COLO829 (cell line): ENCODE data around the gene NOL9.
A peak's percentile ranks its signal among the peaks of the same experiment; 100 is the strongest.

ENCODE experiments used
- DNase-seq: peaks from one replicate; pipeline ENCODE4 v3.0.0; 2012; ENCODE audit warnings: low spot score

The NOL9 gene

DNA sequence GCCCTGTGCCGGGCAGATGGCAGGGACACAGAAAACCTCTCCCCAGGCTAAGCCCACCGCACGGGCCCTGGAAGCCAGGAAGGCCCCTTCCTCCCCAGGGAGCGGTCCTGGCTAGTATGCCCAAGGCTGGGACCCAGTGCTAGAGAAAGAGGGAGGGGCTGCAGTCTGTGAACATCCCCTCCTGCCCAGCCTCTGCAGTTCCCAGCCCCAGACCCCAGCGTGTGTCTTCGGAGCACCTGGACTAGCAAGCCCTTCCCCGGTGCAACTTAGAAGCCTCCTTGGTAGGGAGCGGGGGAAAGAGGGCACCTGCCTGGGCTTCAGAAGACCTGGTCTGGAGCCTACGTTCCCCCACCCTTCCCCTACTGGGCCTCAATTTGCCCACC lies 64.9 kb downstream of the NOL9 start:
- no peak for DNase-seq

DNA sequence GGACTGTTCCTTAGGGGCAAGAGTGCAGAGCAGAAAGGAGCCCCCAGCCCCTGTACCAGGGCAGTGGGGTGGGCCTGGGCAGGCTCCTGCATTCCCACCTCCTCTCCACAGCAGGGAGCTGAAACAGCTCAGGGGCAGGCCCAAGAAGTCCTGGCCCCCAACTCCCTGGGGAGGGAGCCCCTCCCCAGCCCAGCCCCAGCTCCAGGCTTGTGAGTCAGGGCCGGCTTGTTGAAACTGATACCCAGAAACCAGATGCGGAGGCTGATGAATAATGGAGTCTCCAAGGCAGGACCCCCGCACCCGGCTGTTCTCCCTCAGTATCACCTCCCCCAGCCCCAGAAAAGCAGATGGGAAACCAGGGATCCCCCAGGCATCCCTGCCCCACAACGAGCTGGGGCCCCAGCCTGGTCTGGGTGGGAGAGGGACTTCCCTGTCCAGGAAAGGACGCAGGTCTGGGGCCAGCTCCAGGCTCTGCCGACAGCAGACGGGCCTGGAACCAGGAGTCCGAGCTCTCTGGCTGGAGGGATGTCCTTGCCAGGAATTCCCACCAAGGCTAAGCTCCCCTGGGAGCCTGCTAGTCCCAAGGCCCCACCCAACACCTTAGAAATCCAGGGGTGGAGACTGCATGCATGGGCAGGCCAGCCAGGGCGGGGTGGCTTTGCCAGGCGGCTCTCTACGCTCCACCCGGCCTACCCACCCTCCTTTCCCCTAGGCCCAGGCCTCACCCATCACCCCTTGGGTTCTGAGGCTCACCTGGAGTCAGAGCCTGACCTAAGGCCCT lies 65.5 kb downstream of the NOL9 start:
- no peak for DNase-seq

DNA sequence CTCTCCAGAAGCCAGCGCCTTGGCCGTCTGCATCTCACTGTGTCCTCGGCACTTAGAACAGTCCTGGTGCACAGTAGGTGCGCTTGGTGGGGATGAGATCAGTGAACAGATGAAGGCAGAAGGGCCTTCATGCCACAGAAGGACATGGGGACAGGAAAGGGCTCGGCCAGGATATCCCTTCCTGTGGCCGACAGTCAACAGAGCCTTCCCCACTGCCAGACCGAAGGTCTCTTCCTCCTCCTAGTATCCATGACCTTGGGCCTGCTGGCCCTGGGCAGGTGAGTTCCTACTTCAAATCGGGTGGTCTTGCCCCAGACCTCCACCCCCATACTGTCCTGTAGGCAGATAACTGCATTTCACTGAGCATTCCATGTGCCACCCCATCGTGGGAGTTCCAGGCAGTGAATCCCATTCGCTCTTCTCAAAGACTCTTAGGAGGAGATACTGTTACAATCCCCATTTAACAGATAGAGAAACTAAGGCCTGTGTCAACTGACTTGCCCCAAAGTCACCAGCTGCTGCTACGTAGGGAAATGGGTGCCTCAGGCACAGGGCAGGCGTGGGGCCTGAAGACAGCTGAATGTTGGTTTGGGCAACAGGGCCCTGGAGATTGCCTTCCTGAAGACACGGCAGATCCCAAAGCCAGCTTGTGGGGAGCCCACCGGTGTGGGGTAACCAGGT lies 66.4 kb downstream of the NOL9 start:
- no peak for DNase-seq

DNA sequence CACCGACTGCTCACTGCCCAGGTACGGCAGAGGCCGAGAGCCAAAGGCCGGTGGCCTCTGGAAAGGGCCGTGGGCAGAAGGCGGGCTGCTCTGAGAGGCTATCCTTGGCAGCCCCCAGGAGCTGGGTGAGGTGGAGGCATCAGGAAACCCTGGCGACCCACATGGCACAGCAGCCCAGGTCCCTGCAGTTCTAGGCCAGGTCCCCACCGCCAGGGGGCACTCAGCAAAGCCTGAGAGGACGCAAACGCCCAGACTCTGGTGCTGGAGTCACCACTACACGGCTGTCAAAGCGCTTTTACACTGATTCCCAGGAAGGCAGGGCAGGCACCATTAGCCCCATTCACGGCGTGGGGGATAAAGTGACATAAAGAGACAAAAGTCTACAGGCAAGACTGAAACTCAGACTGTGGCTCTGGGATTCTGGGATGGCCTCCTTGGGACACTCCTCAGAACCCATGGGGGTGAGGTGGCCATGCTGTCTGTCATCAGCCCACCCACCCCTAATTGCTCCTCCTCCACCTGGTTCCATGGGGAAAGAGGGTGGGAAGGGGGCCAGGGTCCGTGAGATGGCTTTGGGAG lies 67.8 kb downstream of the NOL9 start:
- DNase-seq: peak; percentile 81

DNA sequence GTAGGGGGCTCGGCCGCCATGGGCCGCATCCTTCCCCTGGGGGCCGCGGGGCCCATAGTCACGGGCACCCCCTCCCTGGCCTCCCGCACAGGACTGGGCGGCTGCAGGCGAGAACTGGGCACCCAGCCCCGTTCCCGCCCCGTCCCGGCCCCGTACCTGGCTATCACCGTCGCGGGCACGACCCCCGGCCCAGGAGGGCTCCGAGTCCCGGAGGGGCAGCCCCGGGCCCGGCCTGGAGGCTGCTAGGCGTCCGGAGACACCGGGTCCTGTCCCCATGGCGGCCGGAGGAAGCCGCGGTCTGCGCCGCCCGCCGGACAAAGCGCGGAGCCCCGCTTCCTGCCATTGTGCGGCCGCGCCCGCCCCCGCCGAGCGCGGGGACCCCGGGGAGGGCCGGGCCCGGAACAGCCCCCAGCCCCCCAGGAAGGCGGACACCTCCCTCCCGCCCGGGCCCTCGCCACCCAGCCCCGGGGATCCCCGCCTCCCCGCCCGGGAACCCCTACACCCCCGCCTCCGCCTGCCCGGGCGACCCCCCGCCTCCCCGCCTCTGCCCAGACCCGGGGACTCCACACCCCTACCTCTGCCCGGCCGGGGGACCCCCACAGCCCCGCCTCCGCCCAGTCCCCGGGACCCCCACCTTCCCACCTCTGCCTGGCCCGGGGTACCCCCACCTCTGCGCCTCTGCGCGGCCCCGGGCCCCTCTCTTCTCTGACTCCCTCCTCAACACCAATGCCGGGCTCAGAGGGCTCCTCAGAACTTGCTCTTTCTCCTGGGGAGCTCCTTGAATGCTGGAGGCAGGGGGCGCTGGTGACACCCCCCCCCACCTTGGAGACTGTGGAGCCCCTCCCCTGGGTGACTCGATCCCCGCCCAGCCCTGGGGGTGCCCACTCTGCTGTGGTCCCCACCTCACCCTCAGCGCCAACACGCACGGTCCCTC lies 68.9 kb downstream of the NOL9 start:
- no peak for DNase-seq

DNA sequence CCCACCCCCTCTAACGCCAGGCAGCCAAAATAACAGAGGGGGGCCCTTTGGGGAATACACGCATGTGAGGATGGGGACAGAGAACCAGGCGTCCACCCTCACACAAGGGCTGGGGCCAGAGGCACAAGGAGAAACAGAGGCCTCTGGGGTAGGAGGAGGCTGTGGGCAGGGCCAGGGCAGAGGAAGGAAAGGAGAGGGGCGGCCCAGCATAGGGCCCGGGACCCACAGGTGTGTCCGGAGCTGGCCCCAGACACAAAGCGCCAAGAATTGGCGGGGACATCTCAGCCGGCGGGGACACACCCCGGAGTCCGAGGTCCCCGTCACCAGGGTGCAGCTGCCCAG lies 69.5 kb downstream of the NOL9 start:
- no peak for DNase-seq

DNA sequence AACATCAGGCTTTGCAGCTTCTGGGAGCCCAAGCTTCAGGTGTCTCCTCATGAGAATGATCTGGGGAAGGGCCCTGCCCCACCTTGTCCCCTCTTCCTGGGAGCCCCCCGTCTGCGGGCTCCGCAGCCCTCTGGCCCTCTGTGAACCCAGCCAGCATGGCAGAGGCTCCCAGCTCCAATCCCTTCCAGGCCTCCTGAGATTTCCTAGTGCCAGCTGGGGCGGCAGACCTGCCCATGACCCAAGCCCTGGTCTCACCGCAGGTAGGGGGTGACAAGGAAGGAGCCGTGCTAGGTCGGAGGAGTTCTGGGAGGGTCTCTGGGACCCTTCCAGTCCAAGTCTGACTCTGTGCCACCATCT lies 70.6 kb downstream of the NOL9 start:
- DNase-seq: no peak

DNA sequence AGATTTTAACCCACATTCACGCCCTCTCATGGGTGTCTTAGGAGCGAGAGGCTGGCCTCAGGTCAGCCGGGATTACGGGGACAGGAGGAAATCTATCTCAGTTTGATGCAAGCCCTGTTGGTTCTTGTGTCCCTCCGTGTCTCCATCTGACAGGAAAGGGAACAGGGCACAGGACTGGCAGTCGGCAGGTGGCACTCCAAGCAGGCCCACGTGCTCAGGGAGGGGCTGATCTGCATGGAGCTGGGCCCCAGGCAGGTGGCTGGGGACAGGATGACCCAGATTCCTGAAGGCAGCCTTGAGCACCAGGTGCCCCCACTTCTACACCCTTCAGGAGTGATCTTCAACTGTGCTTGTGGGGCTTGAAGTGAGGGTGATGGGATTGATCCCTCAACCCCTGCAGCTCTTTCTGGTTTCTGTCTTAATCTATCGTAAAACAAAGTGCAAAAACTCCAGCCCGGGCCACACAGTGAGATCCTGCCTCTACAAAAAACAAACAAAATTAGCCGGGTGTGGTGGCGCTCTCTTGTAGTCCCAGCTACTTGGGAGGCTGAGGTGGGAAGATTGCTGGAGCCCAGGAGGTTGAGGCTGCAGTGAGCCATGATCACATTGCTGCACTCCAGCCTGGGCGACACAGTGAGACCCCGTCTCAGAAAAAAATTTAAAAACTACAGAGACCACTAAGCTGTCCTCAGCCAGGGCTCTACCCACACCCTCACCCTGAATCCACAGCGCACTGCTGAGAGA lies 71.1 kb downstream of the NOL9 start:
- DNase-seq: no peak

DNA sequence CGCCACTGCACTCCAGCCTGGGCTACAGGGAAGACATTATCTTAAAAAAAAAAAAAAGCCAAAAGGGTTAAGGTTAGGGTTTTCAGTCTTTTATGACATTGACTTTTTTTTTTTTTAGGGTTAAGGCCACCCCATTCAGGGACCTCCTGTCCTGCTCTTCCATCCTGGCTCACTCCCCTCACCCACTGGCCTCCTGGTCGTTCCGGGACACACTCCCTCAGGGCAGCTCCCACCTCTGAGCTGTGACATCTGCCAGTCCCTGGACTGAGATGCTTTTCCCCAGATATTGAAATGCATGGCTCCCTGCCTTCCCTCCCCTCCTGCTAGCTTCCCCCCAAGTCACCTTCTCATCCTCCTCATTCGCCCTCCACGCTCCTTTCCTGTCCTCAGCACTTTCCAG lies 72.5 kb downstream of the NOL9 start:
- no peak for DNase-seq

DNA sequence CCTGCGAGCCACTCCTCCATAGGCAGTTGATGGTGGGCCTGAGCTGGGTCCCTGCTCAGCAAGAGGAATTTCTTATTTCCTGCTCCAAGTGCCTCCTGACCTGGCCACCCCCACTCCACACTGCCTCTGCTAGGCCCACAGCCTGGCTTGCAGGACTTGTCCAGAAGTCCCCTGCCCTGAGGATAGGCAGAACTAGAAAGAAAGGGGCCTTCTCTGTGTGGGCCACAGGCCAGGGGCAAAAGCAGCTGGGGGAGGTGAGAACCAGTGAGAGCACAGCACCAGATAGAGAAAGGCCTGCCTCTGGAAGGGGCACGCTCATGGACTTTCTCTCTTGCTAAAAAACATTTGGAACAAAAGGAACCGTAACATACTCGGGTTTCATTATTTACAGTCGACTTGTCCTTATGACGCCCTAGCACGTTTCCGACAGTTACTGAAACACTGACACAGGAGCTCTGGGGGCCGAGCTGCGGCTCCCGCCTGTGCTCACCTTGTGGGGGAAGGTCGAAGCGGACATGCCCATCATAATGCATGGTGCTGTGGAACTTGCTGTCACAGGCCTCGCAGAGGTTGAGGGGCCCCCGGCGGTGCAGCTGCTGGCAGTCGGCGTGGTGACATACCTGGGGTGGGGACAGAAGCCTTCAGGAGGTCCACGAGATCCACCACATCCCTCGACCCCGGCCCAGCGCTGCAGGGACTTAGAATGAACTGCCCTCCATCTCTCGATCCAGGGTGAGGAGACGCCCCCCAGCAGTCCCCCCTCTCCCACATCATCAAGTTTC lies 77.1 kb downstream of the NOL9 start:
- DNase-seq: no peak

DNA sequence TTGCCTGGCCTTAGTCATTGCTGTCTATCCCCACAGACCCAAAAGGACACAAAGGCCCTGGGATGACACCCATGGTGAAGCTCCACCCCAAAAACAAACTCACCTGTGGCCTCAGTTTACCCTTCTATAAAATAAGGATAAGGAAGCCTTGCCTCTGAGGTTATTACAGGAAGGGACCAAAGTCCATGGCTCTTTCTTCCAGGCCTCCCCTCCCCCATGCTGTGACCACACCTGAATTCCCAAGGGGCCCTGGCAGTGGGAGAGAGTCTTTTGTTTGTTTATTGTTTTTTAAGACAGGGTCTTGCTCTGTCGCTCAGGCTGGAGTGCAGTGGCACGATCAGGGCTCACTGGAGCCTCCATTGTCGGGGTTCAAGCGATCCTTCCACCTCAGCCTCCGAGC lies 77.8 kb downstream of the NOL9 start:
- no peak for DNase-seq

DNA sequence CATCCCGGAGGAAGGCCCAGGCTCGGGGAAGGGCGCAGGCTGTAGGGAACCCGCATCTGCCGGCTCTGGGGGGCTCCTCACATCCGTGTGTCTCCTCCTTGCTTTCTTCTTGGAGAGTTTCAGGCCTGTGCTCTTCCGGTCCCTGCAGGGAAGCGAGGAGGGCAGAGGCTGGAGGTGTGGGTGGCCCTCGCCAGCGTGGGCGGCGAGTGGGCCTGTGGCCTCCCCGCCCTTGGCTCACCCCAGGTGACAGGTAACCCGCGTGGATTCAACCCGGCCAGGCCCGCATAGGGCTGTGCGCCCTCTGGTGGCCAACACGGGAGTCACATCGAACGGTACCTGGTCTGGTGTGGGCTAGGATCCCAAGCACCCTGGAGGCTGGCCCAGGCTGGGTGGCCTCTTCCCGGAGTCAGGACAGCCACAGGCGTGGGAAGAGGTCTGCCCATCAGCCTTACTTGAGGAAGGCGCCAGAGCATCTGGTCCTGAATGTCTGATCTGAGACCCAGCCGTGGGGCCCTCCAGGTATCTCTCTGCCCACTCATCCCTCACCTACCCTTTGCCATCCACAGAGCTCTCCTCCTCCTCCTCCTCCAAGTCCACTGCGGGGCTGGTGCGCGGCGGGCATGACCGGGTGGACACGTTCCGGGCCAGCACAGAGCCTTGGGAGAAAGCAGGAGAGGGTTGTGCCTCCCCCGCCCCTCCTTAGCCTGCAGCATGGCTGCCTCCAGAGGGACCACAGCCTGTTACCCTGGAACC lies 78.8 kb downstream of the NOL9 start:
- DNase-seq: peak; percentile 42

DNA sequence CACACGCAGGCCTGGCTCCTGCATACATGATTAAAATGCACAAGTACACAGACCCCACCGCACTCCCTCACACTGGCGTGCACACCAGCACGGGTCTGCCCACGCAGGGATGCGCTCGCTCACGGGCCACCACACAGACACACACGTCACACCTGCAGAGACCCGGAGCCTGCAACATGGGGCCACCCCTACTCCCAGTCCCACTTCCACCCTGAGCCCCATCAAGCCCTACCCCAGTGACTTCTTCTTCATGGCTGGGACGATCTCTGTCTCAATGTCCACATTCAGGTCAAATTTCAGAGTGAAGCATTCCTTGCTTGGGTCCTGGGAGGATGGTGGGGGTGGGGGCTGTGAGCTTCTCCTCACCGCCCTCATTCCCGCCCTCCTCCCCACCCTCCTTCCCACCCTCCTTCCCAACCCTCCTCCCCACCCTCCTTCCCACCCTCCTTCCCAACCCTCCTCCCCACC lies 79.5 kb downstream of the NOL9 start:
- DNase-seq: no peak

DNA sequence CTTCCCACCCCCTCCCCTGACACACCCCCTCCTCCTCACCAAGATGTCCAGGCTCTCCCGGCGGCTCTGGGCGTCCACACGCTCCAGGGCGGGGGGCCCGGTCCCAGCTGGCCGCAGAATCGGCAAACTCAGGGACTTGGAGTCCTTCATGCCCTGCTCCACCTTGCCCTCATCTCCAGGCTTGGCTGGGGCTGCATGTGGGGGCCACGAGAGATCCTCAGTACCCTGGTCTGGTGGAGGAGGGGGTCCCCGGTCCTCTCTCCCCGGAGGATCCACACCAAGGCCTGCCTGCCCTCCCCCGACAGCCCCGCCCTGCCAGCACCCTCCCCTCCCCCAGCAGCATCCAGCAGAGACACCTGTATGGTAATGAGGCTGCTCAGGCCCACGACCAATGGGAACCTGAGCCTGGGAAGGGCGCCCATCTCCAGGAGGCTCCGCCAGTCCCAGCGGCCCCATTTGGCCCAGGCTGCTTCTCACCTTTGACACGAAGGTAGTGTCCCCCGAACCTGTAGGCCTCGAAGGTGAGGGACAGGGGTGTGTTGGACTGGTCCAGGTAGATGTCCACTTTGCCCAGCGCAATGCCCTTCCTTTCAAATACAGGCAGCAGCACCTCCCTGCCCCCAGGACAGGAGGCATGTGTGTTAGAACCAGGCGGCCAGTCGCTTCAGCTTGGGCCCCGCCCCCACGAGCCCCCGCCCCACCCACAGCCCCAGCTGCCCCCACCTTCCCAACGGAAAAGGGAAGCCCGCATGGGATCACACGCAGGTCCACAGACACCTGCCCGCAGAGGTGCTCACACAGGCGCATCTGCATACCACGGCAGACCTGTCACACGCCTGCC lies 80.1 kb downstream of the NOL9 start:
- no peak for DNase-seq

DNA sequence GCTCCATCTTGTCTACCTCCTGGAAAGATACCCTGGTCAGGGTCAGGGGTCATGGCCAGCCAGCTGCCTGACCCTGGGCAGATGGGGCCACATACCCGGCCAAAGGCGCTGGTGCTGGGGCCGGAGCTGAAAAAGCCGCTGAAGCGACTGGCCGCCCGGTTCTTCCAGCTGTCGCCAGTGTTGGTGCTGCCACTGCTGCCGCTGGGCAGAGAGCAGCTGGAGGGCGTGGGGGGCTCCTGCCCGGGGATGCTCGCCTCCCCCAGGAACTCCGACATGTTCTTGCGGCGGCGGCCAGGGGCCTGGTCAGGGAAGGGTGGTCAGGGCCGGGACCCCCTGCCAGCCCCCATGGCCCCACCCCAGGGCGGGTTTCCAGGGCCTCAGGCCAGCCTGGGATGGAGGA lies 81.2 kb downstream of the NOL9 start:
- no peak for DNase-seq

DNA sequence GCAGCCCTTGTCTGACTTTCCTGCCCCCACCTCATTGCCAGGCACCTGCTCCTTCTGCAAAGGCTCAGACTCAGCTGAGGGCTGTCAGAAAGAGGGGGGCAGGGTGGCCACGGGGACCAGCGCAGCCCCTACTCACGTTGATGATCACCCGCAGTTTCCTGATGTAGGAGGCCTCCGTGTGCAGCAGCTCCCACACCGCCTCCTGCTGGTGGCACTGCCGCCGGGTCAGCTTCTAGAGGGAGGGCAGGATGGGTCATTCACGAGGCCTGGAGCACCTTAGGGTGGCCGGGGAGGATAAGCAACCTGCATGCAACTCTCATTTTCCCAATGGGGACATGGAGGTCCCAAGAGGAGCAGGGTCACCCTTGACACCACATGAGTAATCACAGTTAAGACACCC lies 81.9 kb downstream of the NOL9 start:
- no peak for DNase-seq

DNA sequence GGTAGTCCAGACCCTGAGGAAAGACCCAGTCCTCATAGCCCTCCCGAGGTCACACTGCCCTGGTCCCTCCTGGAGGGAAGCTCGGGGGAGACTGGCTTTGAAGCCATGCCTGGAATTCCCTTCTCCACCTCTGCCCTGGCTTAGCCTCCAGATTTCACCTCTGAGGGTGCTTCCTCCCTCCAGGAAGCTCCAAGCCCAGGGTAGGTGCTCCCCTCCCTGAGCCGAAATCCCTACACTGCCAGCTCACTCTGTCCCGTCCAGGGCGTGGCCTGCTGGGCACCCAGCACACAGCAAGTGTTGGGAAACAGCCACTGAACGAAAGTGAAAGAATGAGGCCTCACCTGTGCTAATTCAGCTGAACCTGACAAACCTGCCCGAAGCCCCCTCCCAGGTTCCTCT lies 82.3 kb downstream of the NOL9 start:
- no peak for DNase-seq
